Nephron progenitor cell (in vitro differentiated cells): ENCODE data around the gene TMEM169.
"Not testable (repeated sequence)": the region's sequence is repeated elsewhere in the genome, so short reads cannot be mapped to it uniquely, and the experiment has no call there.

Experiments
- DNase-seq: peaks from one replicate; pipeline ENCODE4 v3.0.0; 2021
- H3K27ac Mint-ChIP-seq: 2 replicates; pipeline ENCODE4 v1.8.0; 2021; ENCODE audit warnings: mild to moderate bottlenecking, moderate library complexity, mixed read lengths
- H3K27me3 Mint-ChIP-seq: 2 replicates; pipeline ENCODE4 v1.8.0; 2021; ENCODE audit warnings: mild to moderate bottlenecking, low read depth, mixed read lengths; ENCODE audit not compliant: poor library complexity
- H3K36me3 Mint-ChIP-seq: 2 replicates; pipeline ENCODE4 v1.8.0; 2021; ENCODE audit warnings: low read depth, mixed read lengths
- H3K4me1 Mint-ChIP-seq: 2 replicates; pipeline ENCODE4 v1.8.0; 2021; ENCODE audit warnings: mixed read lengths
- H3K4me3 Mint-ChIP-seq: 2 replicates; pipeline ENCODE4 v1.8.0; 2021; ENCODE audit warnings: mild to moderate bottlenecking, moderate library complexity, mixed read lengths
- H3K9me3 Mint-ChIP-seq: 2 replicates; pipeline ENCODE4 v1.8.0; 2021; ENCODE audit warnings: mild to moderate bottlenecking, moderate library complexity, mixed read lengths
- CTCF ChIP-seq: fragments of 200-600 bp; sonication (generic); IDR thresholded peaks from 2 replicates; pipeline ENCODE4 v1.5.0; 2021; ENCODE audit warnings: antibody characterized with exemption

Gene TMEM169

GRCh38 chr2:216075510-216076485, 5.9 kb upstream of the TMEM169 start:
- Mint-ChIP-seq H3K9me3 (no peaks in the 10 kb centered on the region), H3K36me3 (no peaks in the 10 kb centered on the region), H3K4me3 (no peak overlapping the region), H3K27me3 (no peaks in the 10 kb centered on the region), H3K4me1 (peaks cover 19% of the 10 kb centered on the region), H3K27ac (peak overlapping the region; percentile 90)
- no peak for TF ChIP-seq CTCF
- no peak for DNase-seq

- no peaks in the 10 kb centered on the region for H3K9me3 Mint-ChIP-seq
- H3K4me3 Mint-ChIP-seq, result no peak overlapping the region
- no peak for DNase-seq
- H3K4me1 Mint-ChIP-seq, result peaks cover 39% of the 10 kb centered on the region
- no peaks in the 10 kb centered on the region for H3K27me3 Mint-ChIP-seq
- TF ChIP-seq CTCF, result no peak
- H3K27ac Mint-ChIP-seq, result no peak overlapping the region
- H3K36me3 Mint-ChIP-seq, result no peaks in the 10 kb centered on the region
These were observed 2.9 kb upstream of the TMEM169 start for GRCh38 chr2:216078776-216079175.

- not testable (repeated sequence) for H3K9me3 Mint-ChIP-seq, H3K36me3 Mint-ChIP-seq, DNase-seq, H3K27me3 Mint-ChIP-seq, H3K27ac Mint-ChIP-seq
- Mint-ChIP-seq H3K4me3 (peak overlapping the region; percentile 99), H3K4me1 (peaks cover 51% of the 10 kb centered on the region)
These were observed 1.7 kb upstream of the TMEM169 start for GRCh38 chr2:216080048-216080447.

- DNase-seq, result no peak
- H3K36me3 Mint-ChIP-seq, result peaks cover 4% of the 10 kb centered on the region
- peak overlapping the region; percentile 97 for H3K27ac Mint-ChIP-seq
- no peaks in the 10 kb centered on the region for H3K9me3 Mint-ChIP-seq
- TF ChIP-seq CTCF, result no peak
- H3K27me3 Mint-ChIP-seq, result no peaks in the 10 kb centered on the region
- peak overlapping the region; percentile 99 for H3K4me3 Mint-ChIP-seq
- H3K4me1 Mint-ChIP-seq, result peaks cover 56% of the 10 kb centered on the region
These were observed 707 bp upstream of the TMEM169 start for GRCh38 chr2:216081012-216081411.

- H3K4me1 Mint-ChIP-seq, result peaks cover 66% of the 10 kb centered on the region
- TF ChIP-seq CTCF, result no peak
- peak; percentile 30 for DNase-seq
These were observed 495 bp downstream of the TMEM169 start for GRCh38 chr2:216082117-216082711.

GRCh38 chr2:216082805-216083204, 1.1 kb downstream of the TMEM169 start:
- Mint-ChIP-seq H3K36me3 (peaks cover 15% of the 10 kb centered on the region), H3K4me1 (peaks cover 66% of the 10 kb centered on the region), H3K4me3 (peak overlapping the region; percentile 99), H3K27ac (peak overlapping the region; percentile 99), H3K9me3 (no peaks in the 10 kb centered on the region), H3K27me3 (no peaks in the 10 kb centered on the region)
- DNase-seq, result peak; percentile 23
- TF ChIP-seq CTCF, result no peak

More at GRCh38 chr2:216082117-216082711, 495 bp downstream of the TMEM169 start:
- Mint-ChIP-seq H3K27me3 (no peaks in the 10 kb centered on the region), H3K36me3 (peaks cover 12% of the 10 kb centered on the region), H3K9me3 (no peaks in the 10 kb centered on the region), H3K27ac (peak overlapping the region; percentile 99), H3K4me3 (peak overlapping the region; percentile 99)
